Naive thymus-derived CD8-positive, alpha-beta T cell (primary cell): ENCODE data around the gene EYS. TPM values are rescaled to one million over a fixed set of nuclear protein-coding genes. Genes with fewer than 3 reads are reported as not detected.
"Not testable (repeated sequence)": the region's sequence is repeated elsewhere in the genome, so short reads cannot be mapped to it uniquely, and the experiment has no call there.

Source experiments
- ATAC-seq, 2 donors: fragments of 150-1000 bp; cut with Tn5 transposase in 1 of 2; sonication (Bioruptor Pico), chemical (Tn5 transposase) in 1 of 2; 1 replicate in 1 of 2; 2 replicates in 1 of 2; pipeline ENCODE4 v1.10.0; 2021; ENCODE audit warnings: mild to moderate bottlenecking in 2 of 2, moderate library complexity in 2 of 2
- POLR2A ChIA-PET: fragments of 350-600 bp; sonication (Branson Sonifier 250); formaldehyde crosslinking; loops from one replicate; lab custom pipeline; 2021; ENCODE audit warnings: antibody characterized with exemption; lab: Charles Lee
- DNase-seq, 10 donors: peaks; one replicate each; pipeline versions ENCODE4 v3.0.0 to v3.0.0-alpha.2; 2020 to 2022
- H3K27ac Mint-ChIP-seq, 10 donors: one replicate each; pipeline ENCODE4 v1.8.0; 2020 to 2022; ENCODE audit warnings: mild to moderate bottlenecking in 10 of 10, mixed read lengths in 10 of 10, moderate library complexity in 4 of 10, inconsistent platforms in 1 of 10
- H3K27me3 Mint-ChIP-seq, 5 donors: one replicate each; pipeline ENCODE4 v1.8.0; 2021 to 2022; ENCODE audit warnings: mixed read lengths in 5 of 5
- H3K36me3 Mint-ChIP-seq, 3 donors: one replicate each; pipeline ENCODE4 v1.8.0; 2020 to 2022; ENCODE audit warnings: mixed read lengths in 3 of 3, mild to moderate bottlenecking in 2 of 3, inconsistent platforms in 1 of 3
- H3K4me1 Mint-ChIP-seq, 4 donors: one replicate each; pipeline ENCODE4 v1.8.0; 2021 to 2022; ENCODE audit warnings: mixed read lengths in 4 of 4
- H3K4me3 Mint-ChIP-seq, 10 donors: one replicate each; pipeline ENCODE4 v1.8.0; 2020 to 2022; ENCODE audit warnings: mild to moderate bottlenecking in 10 of 10, mixed read lengths in 10 of 10, moderate library complexity in 6 of 10, inconsistent platforms in 1 of 10
- H3K9me3 Mint-ChIP-seq, 9 donors: one replicate each; pipeline ENCODE4 v1.8.0; 2020 to 2022; ENCODE audit warnings: mixed read lengths in 9 of 9, mild to moderate bottlenecking in 3 of 9, inconsistent platforms in 1 of 9, moderate library complexity in 1 of 9
- polyA plus RNA-seq, 3 donors: library from polyadenylated mRNA; unstranded; fragments of 300-500 nt; fragmentation: Illumina TruSeq; gene quantifications; one replicate each; pipeline ENCODE4 v1.2.3, GENCODE V29; 2021
- total RNA-seq, 8 experiments: library from RNA in 2 of 8; stranded (reverse) in 2 of 8; gene quantifications; one replicate each; pipeline ENCODE4 v1.2.3 and lab custom pipeline; 2021 to 2026

Gene EYS
- total and polyA plus RNA-seq, 5 experiments from 2014 or later, result 0.07 to 0.09 TPM; not detected in 3

DNA sequence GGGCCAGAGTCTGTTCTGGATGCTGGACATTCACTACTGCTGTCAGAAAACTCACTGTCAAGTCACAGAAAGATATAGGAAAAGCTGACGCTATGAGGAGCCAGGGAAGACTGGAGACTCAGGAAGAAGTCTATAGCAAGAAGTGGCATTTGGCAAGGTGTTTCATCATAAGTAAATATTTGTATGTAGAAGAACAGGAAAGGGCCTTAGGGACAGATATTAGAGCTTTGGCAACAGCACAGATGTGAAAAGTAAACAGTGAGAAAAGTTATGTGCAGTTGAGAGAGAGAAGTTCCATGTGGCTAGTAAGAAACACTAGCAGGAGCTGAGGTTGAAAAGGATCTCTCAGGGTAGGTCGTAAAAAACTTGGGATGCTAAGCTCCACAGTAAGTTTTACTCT is 1202.5 kb downstream of the EYS start:
- no peak for ATAC-seq
- Mint-ChIP-seq H3K36me3 (no peaks in the 10 kb centered on the region), H3K4me1 (no peaks in the 10 kb centered on the region), H3K27me3 (no peaks in the 10 kb centered on the region), H3K27ac (no peak overlapping the region), H3K4me3 (no peak overlapping the region), H3K9me3 (peaks cover 0 to 16% (median 5%) of the 10 kb centered on the region in 9 donors)
- POLR2A ChIA-PET, result no interaction called here
- DNase-seq, result no peak

- DNase-seq (no peak), ATAC-seq (no peak)
- Mint-ChIP-seq H3K4me3 (no peak overlapping the region), H3K27me3 (no peaks in the 10 kb centered on the region), H3K4me1 (no peaks in the 10 kb centered on the region), H3K9me3 (peaks cover 3 to 17% (median 9%) of the 10 kb centered on the region in 9 donors), H3K27ac (no peak overlapping the region), H3K36me3 (no peaks in the 10 kb centered on the region)
- POLR2A ChIA-PET, result no interaction called here
Observed at GRCh38 chr6:64502801-64503200, 1204.2 kb downstream of the EYS start.

DNA sequence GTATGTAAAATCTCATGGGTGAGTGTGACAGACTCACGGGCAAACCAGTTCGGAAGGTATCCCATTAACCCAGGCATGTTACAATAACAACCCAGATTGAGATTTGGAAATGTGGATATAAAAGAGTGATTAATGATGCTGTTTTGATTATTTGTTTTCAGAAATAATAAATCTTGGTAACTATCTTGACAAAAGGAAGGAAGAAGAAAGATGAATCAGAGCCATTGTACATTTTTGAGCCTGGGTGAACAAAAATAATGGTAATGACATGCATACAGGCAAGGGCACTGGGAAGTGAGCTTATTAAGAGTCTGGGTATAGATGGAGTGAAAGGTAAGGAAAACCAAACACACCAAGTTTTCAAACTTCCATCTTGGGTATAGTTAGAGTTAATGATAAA is 1209.4 kb downstream of the EYS start:
- H3K9me3 Mint-ChIP-seq, result peaks cover 0 to 18% (median 11%) of the 10 kb centered on the region in 9 donors
- no peak overlapping the region for H3K27ac Mint-ChIP-seq
- POLR2A ChIA-PET, result no interaction called here
- H3K4me3 Mint-ChIP-seq, result no peak overlapping the region
- no peak for DNase-seq
- H3K4me1 Mint-ChIP-seq, result no peaks in the 10 kb centered on the region
- H3K27me3 Mint-ChIP-seq, result no peaks in the 10 kb centered on the region
- H3K36me3 Mint-ChIP-seq, result no peaks in the 10 kb centered on the region
- ATAC-seq, result no peak

- H3K9me3 Mint-ChIP-seq, result peaks cover 0 to 7% (median 0%) of the 10 kb centered on the region in 9 donors
- DNase-seq (no peak), ATAC-seq (no peak)
- no peak overlapping the region for H3K27ac Mint-ChIP-seq
- H3K4me3 Mint-ChIP-seq, result no peak overlapping the region
- H3K4me1 Mint-ChIP-seq, result no peaks in the 10 kb centered on the region
- H3K36me3 Mint-ChIP-seq, result no peaks in the 10 kb centered on the region
- no peaks in the 10 kb centered on the region for H3K27me3 Mint-ChIP-seq
- POLR2A ChIA-PET, result no interaction called here
Observed at GRCh38 chr6:64489763-64490162, 1217.3 kb downstream of the EYS start.

GRCh38 chr6:64486578-64487351 is 1220.3 kb downstream of the EYS start:
- no peak overlapping the region for H3K27ac Mint-ChIP-seq

GRCh38 chr6:64483956-64484499 is 1223.0 kb downstream of the EYS start:
- POLR2A ChIA-PET, result no interaction called here
- Mint-ChIP-seq H3K27me3 (no peaks in the 10 kb centered on the region), H3K9me3 (peaks cover 0 to 11% (median 0%) of the 10 kb centered on the region in 9 donors), H3K36me3 (peaks cover 0 to 5% (median 0%) of the 10 kb centered on the region in 3 donors), H3K27ac (no peak overlapping the region), H3K4me1 (no peaks in the 10 kb centered on the region), H3K4me3 (no peak overlapping the region)
- DNase-seq, result no peak
- no peak for ATAC-seq

More at GRCh38 chr6:64486578-64487351, 1220.3 kb downstream of the EYS start:
- POLR2A ChIA-PET, result no interaction called here
- Mint-ChIP-seq H3K36me3 (peaks cover 0 to 5% (median 0%) of the 10 kb centered on the region in 3 donors), H3K9me3 (peaks cover 0 to 7% (median 0%) of the 10 kb centered on the region in 9 donors), H3K4me1 (no peaks in the 10 kb centered on the region), H3K27me3 (no peaks in the 10 kb centered on the region), H3K4me3 (no peak overlapping the region)
- ATAC-seq (no peak), DNase-seq (no peak)

DNA sequence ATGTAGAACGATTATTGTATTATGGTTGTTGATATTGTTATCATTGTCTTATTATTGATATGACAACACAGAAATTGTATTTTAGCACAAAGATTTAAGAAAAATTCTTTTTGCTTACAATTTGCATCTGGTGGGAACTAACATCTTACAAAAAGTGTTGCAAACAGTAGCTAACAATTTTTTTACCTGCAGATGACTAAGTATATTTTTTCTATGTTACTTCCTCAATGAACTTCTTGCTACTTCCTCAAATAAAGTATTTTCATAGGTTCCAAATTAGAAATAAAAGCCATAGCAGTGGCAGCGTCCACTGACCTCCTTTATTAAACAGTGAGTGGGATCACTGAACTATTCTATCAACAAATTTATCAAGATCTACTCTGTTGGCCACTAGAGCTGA is 1224.4 kb downstream of the EYS start:
- Mint-ChIP-seq H3K4me1 (no peaks in the 10 kb centered on the region), H3K4me3 (no peak overlapping the region), H3K9me3 (peaks cover 0 to 11% (median 0%) of the 10 kb centered on the region in 9 donors), H3K36me3 (peaks cover 0 to 5% (median 0%) of the 10 kb centered on the region in 3 donors), H3K27ac (no peak overlapping the region), H3K27me3 (no peaks in the 10 kb centered on the region)
- ATAC-seq, result no peak
- POLR2A ChIA-PET, result no interaction called here
- no peak for DNase-seq

- Mint-ChIP-seq H3K9me3 (peaks cover 0 to 11% (median 0%) of the 10 kb centered on the region in 9 donors), H3K27me3 (no peaks in the 10 kb centered on the region), H3K27ac (no peak overlapping the region), H3K4me3 (no peak overlapping the region), H3K36me3 (peaks cover 0 to 5% (median 0%) of the 10 kb centered on the region in 3 donors), H3K4me1 (no peaks in the 10 kb centered on the region)
- ATAC-seq (no peak), DNase-seq (no peak)
- POLR2A ChIA-PET, result no interaction called here
Observed at GRCh38 chr6:64479134-64479533, 1227.9 kb downstream of the EYS start.

- peaks cover 0 to 7% (median 0%) of the 10 kb centered on the region in 9 donors for H3K9me3 Mint-ChIP-seq
- no peaks in the 10 kb centered on the region for H3K4me1 Mint-ChIP-seq
- POLR2A ChIA-PET, result no interaction called here
- ATAC-seq (no peak), DNase-seq (no peak)
- no peaks in the 10 kb centered on the region for H3K27me3 Mint-ChIP-seq
- H3K27ac Mint-ChIP-seq, result no peak overlapping the region
- H3K36me3 Mint-ChIP-seq, result no peaks in the 10 kb centered on the region
- H3K4me3 Mint-ChIP-seq, result no peak overlapping the region
Observed at GRCh38 chr6:64477391-64477790, 1229.6 kb downstream of the EYS start.

DNA sequence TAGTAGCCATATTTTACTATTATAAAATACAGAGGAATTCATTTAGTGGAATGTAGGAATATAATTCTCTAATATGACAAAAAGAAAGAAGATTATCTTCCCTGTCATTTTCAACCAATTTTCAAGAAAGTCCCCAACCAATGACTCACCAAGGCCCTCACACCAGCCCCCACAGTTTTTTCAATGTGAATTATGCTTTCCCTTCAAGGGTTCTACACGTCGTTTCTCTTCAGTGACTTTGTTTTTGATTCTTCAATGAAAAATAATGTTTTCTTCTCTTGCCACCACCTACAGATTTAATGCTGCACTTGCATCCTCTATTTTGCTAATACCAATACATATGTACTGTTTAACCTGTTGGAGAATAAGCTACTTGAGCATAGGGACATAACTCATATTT is 1230.1 kb downstream of the EYS start:
- no peak overlapping the region for H3K4me3 Mint-ChIP-seq
- no peak for DNase-seq
- H3K4me1 Mint-ChIP-seq, result no peaks in the 10 kb centered on the region
- no peak for ATAC-seq
- POLR2A ChIA-PET, result no interaction called here
- no peak overlapping the region for H3K27ac Mint-ChIP-seq
- H3K27me3 Mint-ChIP-seq, result no peaks in the 10 kb centered on the region
- H3K9me3 Mint-ChIP-seq, result peaks cover 0 to 7% (median 1%) of the 10 kb centered on the region in 9 donors
- H3K36me3 Mint-ChIP-seq, result no peaks in the 10 kb centered on the region

DNA sequence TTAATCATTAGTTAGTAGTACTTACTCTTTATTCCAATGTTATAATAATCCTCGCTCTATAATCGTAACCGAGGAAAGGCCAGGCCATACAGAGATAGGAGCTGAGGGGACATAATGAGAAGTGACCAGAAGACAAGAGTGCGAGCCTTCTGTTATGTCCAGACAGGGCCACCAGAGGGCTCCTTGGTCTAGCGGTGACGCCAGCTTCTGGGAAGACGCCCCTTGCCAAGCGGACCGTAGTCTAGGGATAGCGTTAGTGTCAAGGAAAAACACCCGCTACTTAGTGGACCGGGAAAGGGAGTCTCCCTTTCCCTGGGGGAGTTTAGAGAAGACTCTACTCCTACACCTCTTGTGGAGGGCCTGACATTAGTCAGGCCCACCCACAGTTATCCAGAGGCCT is 1237.6 kb downstream of the EYS start:
- H3K4me3 Mint-ChIP-seq, POLR2A ChIA-PET, H3K4me1 Mint-ChIP-seq, H3K36me3 Mint-ChIP-seq, H3K27me3 Mint-ChIP-seq, ATAC-seq, DNase-seq, H3K27ac Mint-ChIP-seq: not testable (repeated sequence)
- peaks cover 0 to 40% (median 14%) of the 10 kb centered on the region in 9 donors for H3K9me3 Mint-ChIP-seq

DNA sequence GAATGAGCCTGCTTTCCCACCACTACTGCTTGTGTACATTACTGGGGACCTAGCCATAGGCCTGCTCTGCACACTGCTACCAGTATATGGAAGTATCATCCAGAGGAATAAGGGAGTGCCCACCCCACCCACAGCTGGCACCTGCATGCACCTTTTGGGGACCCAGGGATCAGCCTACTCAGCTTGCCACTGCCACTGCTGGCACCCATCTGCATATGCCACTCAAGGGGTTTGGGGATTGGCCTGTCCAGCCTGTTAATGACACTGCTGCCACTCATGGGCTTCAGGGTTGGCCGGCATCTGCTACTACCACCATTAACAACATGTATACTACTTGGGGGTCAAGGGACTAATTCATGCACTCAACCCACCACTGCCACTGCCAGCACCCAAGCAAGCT is 1239.4 kb downstream of the EYS start:
- no peaks in the 10 kb centered on the region for H3K27me3 Mint-ChIP-seq
- POLR2A ChIA-PET, result no interaction called here
- peaks cover 0 to 40% (median 17%) of the 10 kb centered on the region in 9 donors for H3K9me3 Mint-ChIP-seq
- H3K4me1 Mint-ChIP-seq, result no peaks in the 10 kb centered on the region
- ATAC-seq (no peak), DNase-seq (no peak)
- H3K4me3 Mint-ChIP-seq, result no peak overlapping the region
- no peak overlapping the region for H3K27ac Mint-ChIP-seq
- H3K36me3 Mint-ChIP-seq, result no peaks in the 10 kb centered on the region

GRCh38 chr6:64459411-64459944 is 1247.5 kb downstream of the EYS start:
- Mint-ChIP-seq H3K9me3 (peaks cover 0 to 16% (median 5%) of the 10 kb centered on the region in 9 donors), H3K4me3 (no peak overlapping the region), H3K36me3 (no peaks in the 10 kb centered on the region), H3K4me1 (no peaks in the 10 kb centered on the region), H3K27ac (no peak overlapping the region), H3K27me3 (no peaks in the 10 kb centered on the region)
- DNase-seq, result no peak
- POLR2A ChIA-PET, result no interaction called here
- ATAC-seq, result no peak
